Brain microvascular endothelial cell (primary cell): ENCODE results near the gene LENG8.

Source experiments
- DNase-seq: peaks from one replicate; pipeline ENCODE4 v3.0.0-alpha.2; 2020
- H3K27ac ChIP-seq: fragments of 250-450 bp; sonication (Bioruptor Pico); 2 replicates; pipeline ENCODE4 v1.5.1; 2020; ENCODE audit warnings: mild to moderate bottlenecking, moderate library complexity
- H3K27me3 ChIP-seq: fragments of 250-450 bp; sonication (Bioruptor Pico); replicated peaks from 2 replicates; pipeline ENCODE4 v1.5.1; 2020; ENCODE audit warnings: mild to moderate bottlenecking
- H3K36me3 ChIP-seq: fragments of 250-450 bp; sonication (Bioruptor Pico); replicated peaks from 2 replicates; pipeline ENCODE4 v1.5.1; 2020; ENCODE audit warnings: mild to moderate bottlenecking
- H3K4me3 ChIP-seq: 2 replicates; pipeline ENCODE4 v1.5.1; 2011; ENCODE audit warnings: low read depth, mild to moderate bottlenecking, control low read depth, low read length, moderate library complexity
- in situ Hi-C: cut with HindIII; loops from 2 replicates; pipeline ENCODE4 v1.10.0; 2017; ENCODE audit warnings: low sequenced_read_pairs, low pct_ligation_motif_present
- TF ChIP-seq, protein P1 (sequence below): IDR thresholded peaks from 2 replicates; pipeline ENCODE4 v1.5.1; 2011; ENCODE audit warnings: low read depth, mild to moderate bottlenecking, moderate library complexity, low read length, control low read depth, inconsistent platforms; ENCODE audit errors: missing control alignments

The LENG8 gene

DNA sequence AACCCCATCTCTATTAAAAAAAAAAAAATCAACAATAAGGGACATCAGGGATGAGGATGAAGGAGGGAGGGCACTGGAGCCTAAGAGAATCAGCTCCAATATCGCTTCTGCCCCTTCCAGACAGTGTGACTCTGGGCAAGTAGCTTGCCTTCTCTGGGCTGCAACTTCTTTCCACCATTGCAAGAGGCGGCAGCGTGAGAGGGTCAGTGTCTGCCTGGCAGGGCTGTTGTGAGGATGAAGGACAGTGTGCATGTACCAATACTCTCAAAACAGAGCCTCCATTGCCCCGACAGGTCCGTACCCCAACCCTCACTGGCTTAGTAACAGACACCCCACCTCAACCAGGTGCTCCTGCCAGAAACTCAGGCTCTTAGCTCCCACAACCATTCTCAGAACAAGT lies 15.3 kb upstream of the LENG8 start:
- DNase-seq, result no peak
- no peak overlapping the region for H3K4me3 ChIP-seq
- peaks cover 1% of the 10 kb centered on the region for H3K36me3 ChIP-seq
- TF ChIP-seq, protein P1, sequence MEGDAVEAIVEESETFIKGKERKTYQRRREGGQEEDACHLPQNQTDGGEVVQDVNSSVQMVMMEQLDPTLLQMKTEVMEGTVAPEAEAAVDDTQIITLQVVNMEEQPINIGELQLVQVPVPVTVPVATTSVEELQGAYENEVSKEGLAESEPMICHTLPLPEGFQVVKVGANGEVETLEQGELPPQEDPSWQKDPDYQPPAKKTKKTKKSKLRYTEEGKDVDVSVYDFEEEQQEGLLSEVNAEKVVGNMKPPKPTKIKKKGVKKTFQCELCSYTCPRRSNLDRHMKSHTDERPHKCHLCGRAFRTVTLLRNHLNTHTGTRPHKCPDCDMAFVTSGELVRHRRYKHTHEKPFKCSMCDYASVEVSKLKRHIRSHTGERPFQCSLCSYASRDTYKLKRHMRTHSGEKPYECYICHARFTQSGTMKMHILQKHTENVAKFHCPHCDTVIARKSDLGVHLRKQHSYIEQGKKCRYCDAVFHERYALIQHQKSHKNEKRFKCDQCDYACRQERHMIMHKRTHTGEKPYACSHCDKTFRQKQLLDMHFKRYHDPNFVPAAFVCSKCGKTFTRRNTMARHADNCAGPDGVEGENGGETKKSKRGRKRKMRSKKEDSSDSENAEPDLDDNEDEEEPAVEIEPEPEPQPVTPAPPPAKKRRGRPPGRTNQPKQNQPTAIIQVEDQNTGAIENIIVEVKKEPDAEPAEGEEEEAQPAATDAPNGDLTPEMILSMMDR, result no peak
- H3K27me3 ChIP-seq, result no peaks in the 10 kb centered on the region
- H3K27ac ChIP-seq, result no peak overlapping the region
- in situ Hi-C loops, result no loop called here

DNA sequence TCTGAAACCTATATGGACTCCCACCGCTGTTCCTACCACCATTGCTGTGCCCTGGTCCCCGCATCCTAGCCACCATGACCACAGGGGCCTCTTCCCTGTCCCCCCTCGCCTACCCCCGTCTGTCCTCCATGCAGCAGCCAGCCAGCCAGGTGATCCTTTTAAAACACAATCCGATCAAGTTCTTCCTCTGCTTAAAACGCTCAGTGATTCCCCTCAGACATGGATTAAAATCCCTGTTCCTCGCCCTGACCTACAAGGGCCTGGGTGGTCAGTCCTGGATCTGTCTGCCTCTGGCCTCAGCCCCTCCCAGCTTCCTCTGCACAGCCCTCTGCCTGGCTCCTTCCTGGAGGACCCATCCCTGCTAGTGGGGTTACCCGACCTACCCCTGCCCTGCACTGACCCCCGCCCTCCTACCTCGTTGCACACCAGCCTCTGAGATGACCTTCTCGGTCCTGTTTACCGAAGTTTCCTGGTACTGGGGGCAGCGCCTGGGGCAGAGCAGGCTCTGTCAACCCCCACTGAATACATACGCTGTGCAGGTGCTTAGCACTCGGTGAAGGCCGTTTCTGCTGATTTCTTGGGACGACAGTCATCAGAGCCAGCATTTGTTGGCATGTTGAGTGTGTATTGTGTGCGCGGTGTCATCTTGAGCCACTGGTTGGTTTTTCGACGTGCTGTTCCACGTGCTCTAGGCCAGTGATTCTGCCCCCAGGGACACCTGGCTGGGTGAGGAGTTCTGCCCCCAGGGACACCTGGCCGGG lies 14.7 kb upstream of the LENG8 start:
- TF ChIP-seq, protein P1, result no peak
- H3K27me3 ChIP-seq, result no peaks in the 10 kb centered on the region
- in situ Hi-C loops, result no loop called here
- peaks cover 3% of the 10 kb centered on the region for H3K36me3 ChIP-seq
- H3K27ac ChIP-seq, result no peak overlapping the region
- no peak overlapping the region for H3K4me3 ChIP-seq
- DNase-seq, result no peak

DNA sequence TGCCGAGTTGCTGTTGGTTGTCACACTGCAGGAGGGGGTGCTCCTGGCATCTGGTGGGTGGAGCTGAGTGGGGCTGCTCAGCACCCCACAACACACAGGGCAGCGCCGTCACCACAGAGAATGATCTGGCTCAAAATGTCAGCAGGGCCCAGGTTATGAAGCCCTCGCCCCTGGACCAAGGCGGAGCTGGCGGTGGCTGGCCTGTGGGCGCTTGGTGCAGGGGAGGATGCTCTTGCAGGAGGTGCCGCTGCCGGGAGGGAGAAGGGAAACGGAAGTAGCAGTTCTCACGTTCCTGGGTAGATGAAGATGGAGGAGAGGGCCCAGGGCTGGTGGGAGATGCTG lies 14.2 kb upstream of the LENG8 start:
- TF ChIP-seq, protein P1, result no peak
- no peak for DNase-seq
- Histone ChIP-seq H3K27ac (no peak overlapping the region), H3K27me3 (no peaks in the 10 kb centered on the region), H3K4me3 (no peak overlapping the region), H3K36me3 (peaks cover 3% of the 10 kb centered on the region)
- in situ Hi-C loops, result no loop called here

DNA sequence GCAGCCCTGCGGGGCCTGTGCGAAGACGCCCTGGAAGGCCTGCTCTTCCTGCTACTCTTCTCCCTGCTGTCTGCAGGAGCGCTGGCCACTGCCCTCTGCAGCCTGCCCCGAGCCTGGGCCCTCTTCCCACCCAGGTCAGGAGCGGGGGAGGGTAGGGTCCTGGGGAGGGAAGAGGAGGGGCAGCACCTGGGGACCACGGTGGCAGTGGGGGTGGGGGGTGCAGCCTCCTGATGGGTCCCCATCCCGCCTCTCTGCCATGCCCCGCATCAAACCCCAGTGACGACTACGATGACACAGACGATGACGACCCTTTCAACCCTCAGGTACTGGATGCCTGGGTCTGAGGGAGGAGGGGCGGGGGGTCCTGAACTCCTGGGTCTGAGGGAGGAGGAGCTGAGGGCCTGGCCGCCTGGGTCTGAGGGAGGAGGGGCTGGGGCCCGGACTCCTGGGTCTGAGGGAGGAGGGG lies 13.4 kb upstream of the LENG8 start:
- in situ Hi-C loops, result no loop called here
- no peak for DNase-seq
- no peak overlapping the region for H3K27ac ChIP-seq

DNA sequence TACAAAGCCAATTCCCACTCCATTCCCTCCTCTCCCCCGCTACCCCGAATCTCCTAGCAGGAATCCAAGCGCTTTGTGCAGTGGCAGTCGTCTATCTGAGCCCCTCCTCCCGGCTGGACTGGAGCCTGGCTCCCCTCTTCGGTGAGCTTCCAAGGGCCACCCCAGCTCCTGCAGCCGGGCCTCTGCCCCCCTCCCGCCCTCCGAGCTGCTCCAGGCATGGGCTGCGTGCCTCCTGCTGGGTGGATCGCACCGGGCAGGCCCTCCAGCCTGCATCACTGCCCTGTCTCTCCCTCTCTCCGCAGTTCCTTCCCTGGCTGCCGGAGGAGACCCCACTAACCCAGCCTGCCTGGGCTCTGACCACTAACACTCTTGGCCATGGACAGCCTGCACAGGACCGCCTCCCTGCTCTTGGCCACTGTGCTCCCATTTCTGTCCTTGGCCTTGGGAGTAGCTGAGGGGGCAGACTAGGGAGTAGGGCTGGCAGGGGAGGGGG lies 12.9 kb upstream of the LENG8 start:
- no peak for DNase-seq
- no peaks in the 10 kb centered on the region for H3K27me3 ChIP-seq
- TF ChIP-seq, protein P1, result no peak
- H3K4me3 ChIP-seq, result no peak overlapping the region
- peaks cover 3% of the 10 kb centered on the region for H3K36me3 ChIP-seq
- in situ Hi-C loops, result no loop called here
- no peak overlapping the region for H3K27ac ChIP-seq

More for the DNA sequence above, 13.4 kb upstream of the LENG8 start:
- TF ChIP-seq, protein P1, result no peak
- peaks cover 3% of the 10 kb centered on the region for H3K36me3 ChIP-seq
- no peaks in the 10 kb centered on the region for H3K27me3 ChIP-seq
- no peak overlapping the region for H3K4me3 ChIP-seq
